HL-60 (cell line): ENCODE measurements around the gene LHX4.

Source experiments
- CTCF ChIP-seq: IDR thresholded peaks from one replicate; pipeline ENCODE4 v1.5.1; 2011; ENCODE audit warnings: low read length, control low read depth, inconsistent platforms; ENCODE audit not compliant: insufficient read depth
- POLR2AphosphoS5 ChIP-seq: IDR thresholded peaks from 2 replicates; pipeline ENCODE4 v1.6.1; 2012; ENCODE audit warnings: low read depth

- TF ChIP-seq CTCF (no peak), POLR2AphosphoS5 (no peak)
Observed at GRCh38 chr1:180229483-180230415, at the start of gene LHX4.
